ENCODE data around the gene DPYSL5.

DNA sequence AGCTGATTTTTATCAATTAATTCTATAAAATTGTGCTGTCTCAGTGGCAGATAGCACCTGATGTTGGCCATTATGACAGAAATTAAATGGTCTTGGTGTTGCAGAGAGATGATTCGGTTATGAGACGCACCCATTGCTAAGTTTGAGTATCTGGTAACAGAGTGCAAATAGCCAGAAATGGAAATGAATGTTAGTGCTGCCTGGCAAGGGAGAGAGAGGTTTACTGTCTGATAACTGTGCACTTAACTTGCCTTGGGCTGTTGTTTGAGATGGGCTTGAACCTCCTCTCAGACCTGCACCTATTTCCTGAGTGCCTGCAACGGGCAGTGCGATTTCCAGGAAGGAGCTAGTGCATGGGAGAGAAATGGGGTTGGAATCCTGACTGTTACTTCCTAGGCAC lies 11.7 kb downstream of the DPYSL5 start:
- TF ChIP-seq CTCF (IDR thresholded peaks at IDR 0.05; ENCODE audit: insufficient read depth, low read depth, low read length) (no peak), EZH2 (IDR thresholded peaks at IDR 0.05; ENCODE audit: insufficient read depth, low read length) (no peak)

All from astrocyte (in vitro differentiated cells and primary cell).